Measurements from ENCODE around the gene NPC1.

NPC1 gene

GRCh38 chr18:23586249-23587196 is at the start of gene NPC1:
NPC1 (minus strand) TSS chr18:23586506; CDS start chr18:23586343, 163 bp downstream.
- H3K4me3 ChIP-seq (ENCODE audit: low read length), result peak within 1 kb of the TSS; percentile 96
- peaks cover 8% of the 10 kb centered on the region for H3K4me1 ChIP-seq (ENCODE audit: control insufficient read depth, insufficient read depth, low read length)
- no peaks in the 10 kb centered on the region for H3K27me3 ChIP-seq (ENCODE audit: control insufficient read depth, insufficient read depth, low read length)
- peak within 1 kb of the TSS; percentile 98 for H3K27ac ChIP-seq (ENCODE audit: low read depth, low read length)
- peak within 1 kb of the TSS; percentile 98 for H3K9ac ChIP-seq (ENCODE audit: low read length)
- peaks cover 2% of the 10 kb centered on the region for H3K36me3 ChIP-seq (ENCODE audit: control insufficient read depth, insufficient read depth, low read length)

DNA sequence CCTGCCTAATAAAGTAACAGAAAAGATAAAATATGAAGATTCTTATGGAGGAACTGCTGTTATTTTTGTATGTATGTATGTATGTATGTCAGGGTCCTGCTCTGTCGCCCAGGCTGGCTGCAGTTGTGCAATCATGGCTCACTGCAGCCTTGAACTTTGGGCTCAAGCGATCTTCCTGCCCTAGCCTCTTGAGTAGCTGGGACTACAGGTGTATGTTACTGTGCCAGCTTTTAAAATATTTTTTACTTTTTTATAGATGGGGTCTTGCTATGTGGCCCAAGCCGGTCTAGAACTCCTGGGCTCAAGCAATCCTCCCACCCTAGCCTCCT is 49.7 kb upstream of the NPC1 start:
- Histone ChIP-seq H3K9ac (ENCODE audit: low read length) (no peak overlapping the region), H3K4me3 (ENCODE audit: low read length) (no peak overlapping the region), H3K27ac (ENCODE audit: low read depth, low read length) (no peak overlapping the region), H3K36me3 (ENCODE audit: control insufficient read depth, insufficient read depth, low read length) (no peaks in the 10 kb centered on the region), H3K4me1 (ENCODE audit: control insufficient read depth, insufficient read depth, low read length) (no peaks in the 10 kb centered on the region), H3K27me3 (ENCODE audit: control insufficient read depth, insufficient read depth, low read length) (no peaks in the 10 kb centered on the region)

DNA sequence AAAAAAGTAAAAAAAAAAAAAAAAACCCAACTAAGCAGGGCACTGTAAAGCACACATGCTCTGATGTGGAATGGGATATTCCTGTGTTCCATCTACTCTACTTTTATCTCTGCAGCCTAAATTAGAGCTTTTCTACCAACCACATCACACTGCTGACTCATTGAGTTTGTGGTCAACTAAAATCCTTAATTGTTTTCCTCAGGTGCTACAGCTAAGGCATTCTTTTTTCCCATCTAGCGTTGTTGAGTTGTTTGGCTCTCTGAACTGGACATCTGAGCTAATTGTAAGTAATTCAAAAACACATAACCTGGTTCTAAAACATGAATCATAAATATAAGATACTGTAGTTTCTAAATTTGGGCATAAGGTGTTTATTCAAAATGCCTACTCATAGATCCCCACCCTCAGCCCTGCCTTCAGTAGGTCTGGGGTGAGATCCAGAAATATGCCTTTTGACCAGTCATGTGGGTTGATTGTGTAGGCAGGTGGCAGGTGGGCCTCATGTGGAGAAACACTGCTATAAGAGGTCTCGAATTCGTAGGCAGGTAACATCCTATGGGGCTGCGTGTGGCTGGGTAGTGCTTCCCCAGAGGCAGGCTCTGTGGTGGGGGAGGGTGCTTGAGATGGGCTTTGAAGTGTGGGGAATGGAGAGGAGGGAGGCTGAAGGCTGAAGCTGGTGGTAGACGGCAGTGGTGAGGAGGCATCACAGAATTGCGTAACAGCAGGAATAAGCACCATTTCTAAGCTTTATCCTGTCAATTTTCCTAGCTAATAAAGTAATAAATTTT is 49.2 kb upstream of the NPC1 start:
- Histone ChIP-seq H3K36me3 (ENCODE audit: control insufficient read depth, insufficient read depth, low read length) (no peaks in the 10 kb centered on the region), H3K4me1 (ENCODE audit: control insufficient read depth, insufficient read depth, low read length) (no peaks in the 10 kb centered on the region), H3K4me3 (ENCODE audit: low read length) (no peak overlapping the region), H3K9ac (ENCODE audit: low read length) (no peak overlapping the region), H3K27ac (ENCODE audit: low read depth, low read length) (no peak overlapping the region), H3K27me3 (ENCODE audit: control insufficient read depth, insufficient read depth, low read length) (no peaks in the 10 kb centered on the region)

- no peaks in the 10 kb centered on the region for H3K36me3 ChIP-seq (ENCODE audit: control insufficient read depth, insufficient read depth, low read length)
- no peak overlapping the region for H3K27ac ChIP-seq (ENCODE audit: low read depth, low read length)
- H3K4me1 ChIP-seq (ENCODE audit: control insufficient read depth, insufficient read depth, low read length), result no peaks in the 10 kb centered on the region
- no peak overlapping the region for H3K4me3 ChIP-seq (ENCODE audit: low read length)
- H3K27me3 ChIP-seq (ENCODE audit: control insufficient read depth, insufficient read depth, low read length), result no peaks in the 10 kb centered on the region
- H3K9ac ChIP-seq (ENCODE audit: low read length), result no peak overlapping the region
Measured at GRCh38 chr18:23634692-23635091, 48.4 kb upstream of the NPC1 start.

DNA sequence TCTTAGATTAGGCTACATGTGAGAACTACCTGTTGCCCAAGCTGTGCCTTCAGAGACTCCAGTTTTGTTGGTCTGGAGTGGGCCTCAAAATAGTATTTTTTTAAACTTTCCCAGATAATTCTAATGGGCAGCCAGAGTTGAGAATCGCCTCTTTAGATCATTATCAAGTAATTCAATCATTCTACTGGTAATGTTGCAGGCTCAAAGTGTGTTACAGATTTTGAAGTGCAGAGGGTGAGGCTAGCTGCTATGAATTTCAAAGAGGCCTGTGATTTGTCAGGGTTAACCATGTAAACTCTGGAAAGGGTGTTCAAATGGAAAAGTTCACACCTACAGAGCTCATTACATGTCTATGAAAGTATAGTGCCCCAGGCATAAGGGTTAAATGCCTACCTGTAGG is 46.3 kb upstream of the NPC1 start:
- Histone ChIP-seq H3K27me3 (ENCODE audit: control insufficient read depth, insufficient read depth, low read length) (no peaks in the 10 kb centered on the region), H3K27ac (ENCODE audit: low read depth, low read length) (no peak overlapping the region), H3K9ac (ENCODE audit: low read length) (no peak overlapping the region), H3K36me3 (ENCODE audit: control insufficient read depth, insufficient read depth, low read length) (no peaks in the 10 kb centered on the region), H3K4me1 (ENCODE audit: control insufficient read depth, insufficient read depth, low read length) (no peaks in the 10 kb centered on the region), H3K4me3 (ENCODE audit: low read length) (no peak overlapping the region)

DNA sequence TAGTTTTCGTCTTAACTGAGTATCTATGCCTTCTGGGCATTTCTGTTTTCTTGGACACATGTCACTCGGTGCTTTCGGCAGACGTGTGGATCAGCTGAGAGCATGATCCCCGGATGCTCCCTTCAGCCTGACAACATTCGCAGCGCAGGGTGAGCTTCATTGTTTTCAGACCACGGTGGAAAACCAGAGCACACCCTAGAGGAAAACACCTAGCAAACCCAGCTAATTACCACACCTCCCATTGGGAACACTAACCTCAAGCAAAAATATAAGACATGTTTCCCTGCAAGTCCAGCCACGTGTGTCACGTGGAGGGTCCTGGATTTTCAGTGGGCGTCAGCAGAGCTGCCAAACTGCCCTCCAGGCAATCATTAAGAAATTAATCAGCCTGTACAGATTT is 45.4 kb upstream of the NPC1 start:
- H3K4me1 ChIP-seq (ENCODE audit: control insufficient read depth, insufficient read depth, low read length), result no peaks in the 10 kb centered on the region
- H3K27ac ChIP-seq (ENCODE audit: low read depth, low read length), result no peak overlapping the region
- H3K9ac ChIP-seq (ENCODE audit: low read length), result no peak overlapping the region
- no peaks in the 10 kb centered on the region for H3K36me3 ChIP-seq (ENCODE audit: control insufficient read depth, insufficient read depth, low read length)
- H3K4me3 ChIP-seq (ENCODE audit: low read length), result no peak overlapping the region
- no peaks in the 10 kb centered on the region for H3K27me3 ChIP-seq (ENCODE audit: control insufficient read depth, insufficient read depth, low read length)

DNA sequence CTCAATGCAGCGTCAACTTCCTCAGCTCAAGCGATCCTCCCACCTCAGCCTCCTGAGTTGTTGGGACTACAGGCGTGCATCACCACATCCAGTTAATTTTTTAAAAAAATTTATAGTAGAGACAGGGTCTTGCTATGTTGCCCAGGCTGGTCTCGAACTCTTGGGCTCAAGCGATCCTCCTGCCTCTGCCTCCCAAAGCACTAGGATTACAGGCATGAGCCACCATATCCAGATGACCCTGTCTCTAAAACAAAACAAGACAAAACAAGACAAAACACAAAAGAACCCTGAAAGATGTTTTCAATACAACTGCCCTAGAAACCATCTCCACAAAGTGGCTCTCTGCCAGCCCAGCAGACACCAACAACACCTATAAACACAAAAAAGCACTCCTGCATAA is 45.0 kb upstream of the NPC1 start:
- H3K36me3 ChIP-seq (ENCODE audit: control insufficient read depth, insufficient read depth, low read length), result no peaks in the 10 kb centered on the region

GRCh38 chr18:23629444-23629946 is 43.2 kb upstream of the NPC1 start:
- Histone ChIP-seq H3K4me3 (ENCODE audit: low read length) (no peak overlapping the region), H3K27ac (ENCODE audit: low read depth, low read length) (no peak overlapping the region), H3K4me1 (ENCODE audit: control insufficient read depth, insufficient read depth, low read length) (no peaks in the 10 kb centered on the region), H3K27me3 (ENCODE audit: control insufficient read depth, insufficient read depth, low read length) (no peaks in the 10 kb centered on the region), H3K9ac (ENCODE audit: low read length) (no peak overlapping the region), H3K36me3 (ENCODE audit: control insufficient read depth, insufficient read depth, low read length) (no peaks in the 10 kb centered on the region)

More for the DNA sequence above, 45.0 kb upstream of the NPC1 start:
- H3K9ac ChIP-seq (ENCODE audit: low read length), result no peak overlapping the region
- H3K27ac ChIP-seq (ENCODE audit: low read depth, low read length), result no peak overlapping the region
- H3K4me3 ChIP-seq (ENCODE audit: low read length), result no peak overlapping the region
- H3K27me3 ChIP-seq (ENCODE audit: control insufficient read depth, insufficient read depth, low read length), result no peaks in the 10 kb centered on the region
- no peaks in the 10 kb centered on the region for H3K4me1 ChIP-seq (ENCODE audit: control insufficient read depth, insufficient read depth, low read length)

- H3K27me3 ChIP-seq (ENCODE audit: control insufficient read depth, insufficient read depth, low read length), result no peaks in the 10 kb centered on the region
- H3K36me3 ChIP-seq (ENCODE audit: control insufficient read depth, insufficient read depth, low read length), result no peaks in the 10 kb centered on the region
- H3K4me3 ChIP-seq (ENCODE audit: low read length), result no peak overlapping the region
- no peak overlapping the region for H3K27ac ChIP-seq (ENCODE audit: low read depth, low read length)
- H3K4me1 ChIP-seq (ENCODE audit: control insufficient read depth, insufficient read depth, low read length), result no peaks in the 10 kb centered on the region
- no peak overlapping the region for H3K9ac ChIP-seq (ENCODE audit: low read length)
Measured at GRCh38 chr18:23627970-23628369, 41.7 kb upstream of the NPC1 start.

GRCh38 chr18:23627321-23627720 is 41.0 kb upstream of the NPC1 start:
- Histone ChIP-seq H3K27ac (ENCODE audit: low read depth, low read length) (no peak overlapping the region), H3K27me3 (ENCODE audit: control insufficient read depth, insufficient read depth, low read length) (no peaks in the 10 kb centered on the region), H3K36me3 (ENCODE audit: control insufficient read depth, insufficient read depth, low read length) (no peaks in the 10 kb centered on the region), H3K4me3 (ENCODE audit: low read length) (no peak overlapping the region), H3K4me1 (ENCODE audit: control insufficient read depth, insufficient read depth, low read length) (no peaks in the 10 kb centered on the region), H3K9ac (ENCODE audit: low read length) (no peak overlapping the region)

- Histone ChIP-seq H3K27ac (ENCODE audit: low read depth, low read length) (no peak overlapping the region), H3K27me3 (ENCODE audit: control insufficient read depth, insufficient read depth, low read length) (no peaks in the 10 kb centered on the region), H3K4me3 (ENCODE audit: low read length) (no peak overlapping the region), H3K4me1 (ENCODE audit: control insufficient read depth, insufficient read depth, low read length) (no peaks in the 10 kb centered on the region), H3K9ac (ENCODE audit: low read length) (no peak overlapping the region), H3K36me3 (ENCODE audit: control insufficient read depth, insufficient read depth, low read length) (no peaks in the 10 kb centered on the region)
Measured at GRCh38 chr18:23626451-23627279, 40.4 kb upstream of the NPC1 start.

DNA sequence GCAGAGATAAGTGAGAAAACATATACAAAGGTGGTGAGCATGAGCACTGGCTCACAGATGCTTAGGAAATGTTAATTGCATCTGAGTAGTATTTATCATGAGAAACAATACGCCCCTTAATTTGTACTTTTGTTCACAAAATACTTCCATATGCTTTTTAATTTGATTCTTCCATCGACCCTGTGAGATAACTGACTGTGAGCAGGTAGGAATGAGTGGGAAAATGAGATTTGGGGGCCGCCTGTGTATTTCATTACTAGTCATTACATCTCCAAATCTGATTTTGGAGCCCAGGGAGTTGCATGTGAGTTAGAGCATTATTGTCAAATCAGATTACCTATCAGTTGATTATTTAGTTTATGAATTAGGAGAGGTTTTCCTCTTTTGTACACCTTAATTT is 36.7 kb upstream of the NPC1 start:
- no peak overlapping the region for H3K4me3 ChIP-seq (ENCODE audit: low read length)
- no peaks in the 10 kb centered on the region for H3K4me1 ChIP-seq (ENCODE audit: control insufficient read depth, insufficient read depth, low read length)
- H3K27ac ChIP-seq (ENCODE audit: low read depth, low read length), result no peak overlapping the region
- H3K9ac ChIP-seq (ENCODE audit: low read length), result no peak overlapping the region
- peaks cover 3% of the 10 kb centered on the region for H3K27me3 ChIP-seq (ENCODE audit: control insufficient read depth, insufficient read depth, low read length)
- H3K36me3 ChIP-seq (ENCODE audit: control insufficient read depth, insufficient read depth, low read length), result no peaks in the 10 kb centered on the region
